DND-41 (cell line): ENCODE results near the gene SARS2.
"Not testable (repeated sequence)": the region's sequence is repeated elsewhere in the genome, so short reads cannot be mapped to it uniquely, and the experiment has no call there.

ENCODE experiments used
- ATAC-seq: fragments of 200-7000 bp; cut with Tn5 transposase; 3 replicates; pipeline ENCODE4 v1.9.1; 2021; ENCODE audit warnings: low read depth; ENCODE audit not compliant: insufficient read depth
- DNase-seq: peaks from one replicate; pipeline ENCODE4 v3.0.0-alpha.2; 2020
- H2AFZ ChIP-seq: 2 replicates; pipeline ENCODE4 v1.6.0; 2012; ENCODE audit warnings: low read depth, low read length
- H3K27ac ChIP-seq: 2 replicates; pipeline ENCODE4 v1.5.1; 2012; ENCODE audit warnings: low read length, inconsistent platforms
- H3K27me3 ChIP-seq: fragments of 200-600 bp; sonication (generic); 2 replicates; pipeline ENCODE4 v1.6.0; 2012; ENCODE audit warnings: low read length, mild to moderate bottlenecking, inconsistent platforms; ENCODE audit not compliant: insufficient read depth, poor library complexity
- H3K36me3 ChIP-seq: 2 replicates; pipeline ENCODE4 v1.5.1; 2012; ENCODE audit warnings: low read length, inconsistent platforms; ENCODE audit not compliant: insufficient read depth
- H3K4me1 ChIP-seq: 2 replicates; pipeline ENCODE4 v1.5.1; 2012; ENCODE audit warnings: mild to moderate bottlenecking, low read length; ENCODE audit not compliant: insufficient read depth
- H3K4me2 ChIP-seq: 2 replicates; pipeline ENCODE4 v1.6.0; 2012; ENCODE audit warnings: mild to moderate bottlenecking, moderate library complexity, low read length, inconsistent platforms; ENCODE audit not compliant: insufficient read depth
- H3K4me3 ChIP-seq, 2 experiments: fragments of 200-600 bp in 1 of 2; shearing (Covaris generic) in 1 of 2; 2 replicates each; pipeline ENCODE4 v1.5.1; 2012 to 2016; ENCODE audit warnings: inconsistent platforms in 2 of 2, low read length in 2 of 2, mild to moderate bottlenecking in 2 of 2, low read depth in 1 of 2, moderate library complexity in 1 of 2
- H3K79me2 ChIP-seq: 2 replicates; pipeline ENCODE4 v1.6.0; 2012; ENCODE audit warnings: low read length, inconsistent platforms; ENCODE audit not compliant: insufficient read depth
- H3K9ac ChIP-seq: 2 replicates; pipeline ENCODE4 v1.6.0; 2012; ENCODE audit warnings: low read depth, mild to moderate bottlenecking, inconsistent platforms, low read length, moderate library complexity
- H3K9me3 ChIP-seq: 2 replicates; pipeline ENCODE4 v1.5.1; 2012; ENCODE audit warnings: low read length, moderate library complexity, mild to moderate bottlenecking, inconsistent platforms; ENCODE audit not compliant: insufficient read depth, severe bottlenecking
- H4K20me1 ChIP-seq: 2 replicates; pipeline ENCODE4 v1.6.0; 2012; ENCODE audit warnings: low read length; ENCODE audit not compliant: insufficient read depth
- EZH2 ChIP-seq: IDR thresholded peaks from 3 replicates; pipeline ENCODE4 v1.6.1; 2012; ENCODE audit warnings: borderline replicate concordance, low read depth, mild to moderate bottlenecking, moderate library complexity, low read length, inconsistent platforms; ENCODE audit not compliant: severe bottlenecking
- TF ChIP-seq, protein P1 (sequence below): IDR thresholded peaks from 2 replicates; pipeline ENCODE4 v1.5.1; 2012; ENCODE audit warnings: borderline replicate concordance, low read length, moderate library complexity, mild to moderate bottlenecking; ENCODE audit not compliant: poor library complexity, severe bottlenecking; ENCODE audit errors: extremely low read depth

SARS2 gene

DNA sequence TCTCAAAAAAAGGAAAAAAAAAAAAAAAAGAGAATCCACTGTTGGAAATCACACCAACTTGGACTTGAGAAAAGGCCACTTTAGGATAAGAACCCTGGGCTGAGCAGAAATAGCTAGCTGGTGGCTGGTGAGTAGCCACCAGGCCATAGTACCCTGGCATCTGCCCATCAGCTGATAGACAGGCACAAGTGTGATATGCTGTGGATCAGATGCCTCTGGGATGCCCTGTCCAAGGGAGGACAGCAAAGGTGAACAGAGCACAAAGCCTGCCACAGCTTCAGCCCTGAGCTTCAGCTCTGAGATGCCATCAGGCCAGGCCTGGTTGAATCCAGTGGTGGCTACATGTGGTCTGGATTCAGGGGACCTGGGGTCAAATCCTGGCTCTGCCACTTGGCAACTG is 39.9 kb downstream of the SARS2 start:
- Histone ChIP-seq H2AFZ (no peak overlapping the region), H3K36me3 (peaks cover 29% of the 10 kb centered on the region), H3K27me3 (no peaks in the 10 kb centered on the region), H3K4me3 (no peak overlapping the region), H3K27ac (no peak overlapping the region), H3K79me2 (no peaks in the 10 kb centered on the region), H3K4me2 (no peak overlapping the region), H4K20me1 (no peaks in the 10 kb centered on the region), H3K9me3 (no peaks in the 10 kb centered on the region), H3K9ac (no peak overlapping the region), H3K4me1 (no peaks in the 10 kb centered on the region)
- no peak for DNase-seq
- TF ChIP-seq, protein P1, sequence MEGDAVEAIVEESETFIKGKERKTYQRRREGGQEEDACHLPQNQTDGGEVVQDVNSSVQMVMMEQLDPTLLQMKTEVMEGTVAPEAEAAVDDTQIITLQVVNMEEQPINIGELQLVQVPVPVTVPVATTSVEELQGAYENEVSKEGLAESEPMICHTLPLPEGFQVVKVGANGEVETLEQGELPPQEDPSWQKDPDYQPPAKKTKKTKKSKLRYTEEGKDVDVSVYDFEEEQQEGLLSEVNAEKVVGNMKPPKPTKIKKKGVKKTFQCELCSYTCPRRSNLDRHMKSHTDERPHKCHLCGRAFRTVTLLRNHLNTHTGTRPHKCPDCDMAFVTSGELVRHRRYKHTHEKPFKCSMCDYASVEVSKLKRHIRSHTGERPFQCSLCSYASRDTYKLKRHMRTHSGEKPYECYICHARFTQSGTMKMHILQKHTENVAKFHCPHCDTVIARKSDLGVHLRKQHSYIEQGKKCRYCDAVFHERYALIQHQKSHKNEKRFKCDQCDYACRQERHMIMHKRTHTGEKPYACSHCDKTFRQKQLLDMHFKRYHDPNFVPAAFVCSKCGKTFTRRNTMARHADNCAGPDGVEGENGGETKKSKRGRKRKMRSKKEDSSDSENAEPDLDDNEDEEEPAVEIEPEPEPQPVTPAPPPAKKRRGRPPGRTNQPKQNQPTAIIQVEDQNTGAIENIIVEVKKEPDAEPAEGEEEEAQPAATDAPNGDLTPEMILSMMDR: no peak
- no peak for TF ChIP-seq EZH2
- ATAC-seq: no peak

DNA sequence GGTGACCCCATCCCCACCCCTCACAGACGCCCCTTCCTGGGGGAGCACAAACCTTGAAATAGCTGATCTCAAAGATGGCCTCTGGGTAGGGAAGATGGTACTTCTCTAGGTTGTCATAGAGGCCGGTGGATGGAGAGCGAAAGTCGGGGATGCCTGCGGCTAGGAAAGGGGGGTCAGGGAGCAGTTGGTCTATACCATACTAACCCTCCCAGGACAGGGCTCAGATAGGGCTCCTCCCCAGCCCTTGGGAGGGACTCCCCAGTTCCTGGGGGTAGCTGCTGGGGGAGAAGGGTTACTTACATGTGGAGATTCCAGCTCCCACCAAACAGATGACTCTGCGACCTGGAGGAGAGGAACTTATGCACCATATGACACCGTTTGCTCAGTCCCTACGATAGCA is 40.8 kb downstream of the SARS2 start:
- Histone ChIP-seq H3K9ac (no peak overlapping the region), H3K4me2 (no peak overlapping the region)

DNA sequence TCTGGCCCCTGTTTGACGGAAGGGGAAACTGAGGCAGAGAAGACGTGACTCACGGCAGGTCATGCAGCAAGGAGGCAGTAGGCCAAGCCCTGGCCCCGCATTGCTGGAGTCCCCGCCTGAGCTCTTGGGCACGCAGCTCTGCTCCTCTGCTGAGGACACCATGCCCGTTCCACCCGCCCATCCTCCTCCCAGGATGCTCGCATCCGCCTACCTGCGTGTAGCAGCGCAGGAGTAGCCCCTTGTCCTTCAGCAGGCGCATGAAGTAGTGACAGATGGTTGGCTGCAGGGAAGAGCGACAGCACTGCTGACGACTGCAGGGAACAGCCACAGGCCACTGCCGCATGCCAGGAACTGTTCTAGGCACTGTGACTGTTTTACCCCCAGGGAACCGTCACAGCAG is 41.7 kb downstream of the SARS2 start:
- TF ChIP-seq, protein P1: no peak
- no peak for TF ChIP-seq EZH2
- H3K27me3 ChIP-seq: no peaks in the 10 kb centered on the region

More for the DNA sequence above, 40.8 kb downstream of the SARS2 start:
- no peak overlapping the region for H3K4me3 ChIP-seq
- no peaks in the 10 kb centered on the region for H4K20me1 ChIP-seq
- no peaks in the 10 kb centered on the region for H3K4me1 ChIP-seq
- no peaks in the 10 kb centered on the region for H3K9me3 ChIP-seq
- H3K36me3 ChIP-seq: peaks cover 29% of the 10 kb centered on the region
- no peaks in the 10 kb centered on the region for H3K79me2 ChIP-seq
- no peak for ATAC-seq
- DNase-seq: no peak
- no peak overlapping the region for H3K27ac ChIP-seq
- no peaks in the 10 kb centered on the region for H3K27me3 ChIP-seq
- TF ChIP-seq EZH2: no peak
- TF ChIP-seq, protein P1: no peak
- H2AFZ ChIP-seq: no peak overlapping the region

DNA sequence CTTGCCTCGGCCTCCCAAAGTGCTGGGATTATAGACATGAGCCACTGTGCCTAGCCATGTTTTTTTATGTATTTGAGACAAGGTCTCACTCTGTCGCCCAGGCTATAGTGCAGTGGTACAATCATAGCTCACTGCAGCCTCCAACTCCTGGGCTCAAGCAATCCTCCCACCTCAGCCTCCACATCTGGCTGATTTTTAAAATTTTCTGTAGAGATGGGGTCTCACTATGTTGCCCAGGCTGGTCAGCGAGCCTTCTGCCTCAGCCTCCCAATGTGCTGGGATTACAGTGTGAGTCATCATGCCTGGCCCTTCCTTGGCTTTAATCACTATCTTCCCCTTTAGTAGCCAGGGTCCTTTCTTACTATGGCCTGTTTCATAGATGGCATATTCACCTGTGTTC is 45.9 kb downstream of the SARS2 start:
- H3K79me2 ChIP-seq, H2AFZ ChIP-seq, H3K9ac ChIP-seq, DNase-seq, H3K4me1 ChIP-seq, H3K9me3 ChIP-seq, H3K27ac ChIP-seq, H3K27me3 ChIP-seq, H4K20me1 ChIP-seq, H3K4me3 ChIP-seq, H3K4me2 ChIP-seq, ATAC-seq: not testable (repeated sequence)
- H3K36me3 ChIP-seq: peaks cover 42% of the 10 kb centered on the region

More for the DNA sequence above, 41.7 kb downstream of the SARS2 start:
- H3K27ac ChIP-seq: no peak overlapping the region
- H3K4me2 ChIP-seq: no peak overlapping the region
- no peaks in the 10 kb centered on the region for H4K20me1 ChIP-seq
- no peak for ATAC-seq
- no peak overlapping the region for H3K4me3 ChIP-seq
- H3K4me1 ChIP-seq: no peaks in the 10 kb centered on the region
- H3K9ac ChIP-seq: no peak overlapping the region
- H3K79me2 ChIP-seq: no peaks in the 10 kb centered on the region
- H3K9me3 ChIP-seq: no peaks in the 10 kb centered on the region
- DNase-seq: no peak
- no peak overlapping the region for H2AFZ ChIP-seq
- H3K36me3 ChIP-seq: peaks cover 29% of the 10 kb centered on the region
